LNCAP (cell line): Measurements from ENCODE around the gene GPC6.

Experiments used
- CTCF ChIP-seq: fragments of 450-650 bp; IDR thresholded peaks from 2 replicates; pipeline ENCODE4 v1.5.1; 2017; ENCODE audit warnings: mild to moderate bottlenecking

Gene GPC6

GRCh38 chr13:94305033-94305432 is 1078.4 kb downstream of the GPC6 start:
- no peak for TF ChIP-seq CTCF

- TF ChIP-seq CTCF: no peak
Observed at GRCh38 chr13:94305463-94305862, 1078.9 kb downstream of the GPC6 start.

- TF ChIP-seq CTCF: no peak
Observed at GRCh38 chr13:94305934-94306333, 1079.3 kb downstream of the GPC6 start.

- TF ChIP-seq CTCF: no peak
Observed at GRCh38 chr13:94308832-94309231, 1082.2 kb downstream of the GPC6 start.

GRCh38 chr13:94309576-94309975 is 1083.0 kb downstream of the GPC6 start:
- TF ChIP-seq CTCF: no peak

GRCh38 chr13:94309997-94310855 is 1083.6 kb downstream of the GPC6 start:
- no peak for TF ChIP-seq CTCF

GRCh38 chr13:94311893-94312292 is 1085.3 kb downstream of the GPC6 start:
- no peak for TF ChIP-seq CTCF
